MCF 10A (cell line): Measurements from ENCODE around the gene CSN1S1. TPM values are rescaled to one million over a fixed set of nuclear protein-coding genes. Genes with fewer than 3 reads are reported as not detected.

Experiments used
- BruUV-seq: library from RNA; stranded (reverse); fragments of 400-500 nt; replicated peaks from 2 replicates; lab custom pipeline; 2021; lab: Mats Ljungman, UMichigan
- CTCF ChIA-PET: fragments of 300-600 bp; sonication (Branson Sonifier 250); formaldehyde crosslinking; extraction: SDS; loops from one replicate; lab custom pipeline; 2021; ENCODE audit warnings: antibody characterized with exemption, inconsistent platforms; lab: Yijun Ruan, JAX
- POLR2A ChIA-PET: fragments of 300-600, 350-650 bp; sonication (Branson Sonifier 250); formaldehyde crosslinking; extraction: SDS; loops from one replicate; lab custom pipeline; 2020; ENCODE audit warnings: antibody characterized with exemption, inconsistent platforms; lab: Yijun Ruan, JAX
- DNase-seq: peaks from one replicate; pipeline ENCODE4 v3.0.0-alpha.2; 2018; ENCODE audit not compliant: unreplicated experiment
- H3K27ac Mint-ChIP-seq: one replicate; pipeline ENCODE4 v1.8.0; 2022; ENCODE audit warnings: mild to moderate bottlenecking, low read depth, mixed read lengths; ENCODE audit not compliant: unreplicated experiment
- H3K27me3 Mint-ChIP-seq: one replicate; pipeline ENCODE4 v1.8.0; 2022; ENCODE audit warnings: mixed read lengths; ENCODE audit not compliant: insufficient read depth, unreplicated experiment
- H3K36me3 Mint-ChIP-seq: one replicate; pipeline ENCODE4 v1.8.0; 2022; ENCODE audit warnings: mild to moderate bottlenecking, moderate library complexity, mixed read lengths; ENCODE audit not compliant: insufficient read depth, unreplicated experiment
- H3K4me1 Mint-ChIP-seq: one replicate; pipeline ENCODE4 v1.8.0; 2022; ENCODE audit warnings: mixed read lengths; ENCODE audit not compliant: insufficient read depth, unreplicated experiment
- H3K4me3 Mint-ChIP-seq: one replicate; pipeline ENCODE4 v1.8.0; 2022; ENCODE audit warnings: mild to moderate bottlenecking, moderate library complexity, mixed read lengths; ENCODE audit not compliant: unreplicated experiment
- H3K9me3 Mint-ChIP-seq: one replicate; pipeline ENCODE4 v1.8.0; 2022; ENCODE audit warnings: mixed read lengths; ENCODE audit not compliant: unreplicated experiment
- CTCF ChIP-seq: fragments of 200-600 bp; IDR thresholded peaks from one replicate; pipeline ENCODE4 v1.8.0; 2022; ENCODE audit warnings: antibody characterized with exemption, mild to moderate bottlenecking; ENCODE audit not compliant: unreplicated experiment
- intact Hi-C: fragments of 100-400 bp; cut with micrococcal nuclease; formaldehyde crosslinking; loops from 2 replicates; pipeline ENCODE4 v1.14.1; 2022
- total RNA-seq: library from RNA; stranded (reverse); gene quantifications from 2 replicates; pipeline ENCODE4 v1.2.3, GENCODE V29; 2022

CSN1S1 gene
- total RNA-seq, 1 experiment from 2014 or later: not detected

- POLR2A ChIA-PET: interaction anchor here (0.6 kb wide), 1 partner anchor 728 kb away, joined by 3 read pairs; no protein-coding TSS in a partner anchor
- BruUV-seq: no TSS peak
These were observed 34.8 kb downstream of the CSN1S1 start, which contains the start of gene CSN2 for GRCh38 chr4:69965628-69966027. TSS of gene CSN2 (minus strand) at chr4:69965728. CDS start at chr4:69960995, 4,733 bp downstream.

GRCh38 chr4:69970071-69970470, 39.2 kb downstream of the CSN1S1 start:
- Mint-ChIP-seq H3K4me1 (no peaks in the 10 kb centered on the region), H3K9me3 (no peaks in the 10 kb centered on the region), H3K27ac (no peak overlapping the region), H3K27me3 (peaks cover 68% of the 10 kb centered on the region), H3K36me3 (peaks cover 6% of the 10 kb centered on the region), H3K4me3 (no peak overlapping the region)
- no peak for TF ChIP-seq CTCF
- intact Hi-C loops: no loop called here
- CTCF ChIA-PET: interaction anchor here (0.9 kb wide), 1 partner anchor 8 kb away, joined by 3 read pairs; no protein-coding TSS in a partner anchor
- no TSS peak for BruUV-seq
- DNase-seq: no peak
- POLR2A ChIA-PET: no interaction called here

More at GRCh38 chr4:69965628-69966027, 34.8 kb downstream of the CSN1S1 start, which contains the start of gene CSN2:
- no peak within 1 kb of the TSS for H3K4me3 Mint-ChIP-seq
- CTCF ChIA-PET: no interaction called here
- H3K27me3 Mint-ChIP-seq: peaks cover 35% of the 10 kb centered on the region
- no peaks in the 10 kb centered on the region for H3K4me1 Mint-ChIP-seq
- no peaks in the 10 kb centered on the region for H3K9me3 Mint-ChIP-seq
- no peak for DNase-seq
- H3K36me3 Mint-ChIP-seq: no peaks in the 10 kb centered on the region
- H3K27ac Mint-ChIP-seq: no peak within 1 kb of the TSS
- intact Hi-C loops: no loop called here
- no peak for TF ChIP-seq CTCF

- TF ChIP-seq CTCF: no peak
- Mint-ChIP-seq H3K36me3 (peaks cover 6% of the 10 kb centered on the region), H3K4me1 (no peaks in the 10 kb centered on the region), H3K9me3 (no peaks in the 10 kb centered on the region), H3K4me3 (no peak overlapping the region), H3K27ac (no peak overlapping the region), H3K27me3 (peaks cover 71% of the 10 kb centered on the region)
- CTCF ChIA-PET: no interaction called here
- intact Hi-C loops: no loop called here
- POLR2A ChIA-PET: interaction anchor here (1.0 kb wide), 1 partner anchor 9 kb away, joined by 3 read pairs; no protein-coding TSS in a partner anchor
- BruUV-seq: no TSS peak
- no peak for DNase-seq
These were observed 43.8 kb downstream of the CSN1S1 start for GRCh38 chr4:69974631-69975030.

GRCh38 chr4:69977582-69977981, 46.7 kb downstream of the CSN1S1 start:
- BruUV-seq: no TSS peak
- DNase-seq: no peak
- H3K4me3 Mint-ChIP-seq: no peak overlapping the region
- no peak for TF ChIP-seq CTCF
- ChIA-PET POLR2A (no interaction called here), CTCF (no interaction called here)
- no peaks in the 10 kb centered on the region for H3K4me1 Mint-ChIP-seq
- H3K27ac Mint-ChIP-seq: no peak overlapping the region
- no peaks in the 10 kb centered on the region for H3K9me3 Mint-ChIP-seq
- no peaks in the 10 kb centered on the region for H3K36me3 Mint-ChIP-seq
- intact Hi-C loops: no loop called here
- peaks cover 70% of the 10 kb centered on the region for H3K27me3 Mint-ChIP-seq
